Suprapubic skin (tissue), 4 donors: ENCODE results near the gene MFSD11. TPM values are rescaled to one million over a fixed set of nuclear protein-coding genes. Genes with fewer than 3 reads are reported as not detected.
"Not testable (repeated sequence)": the region's sequence is repeated elsewhere in the genome, so short reads cannot be mapped to it uniquely, and the experiment has no call there.

Experiments used
- DNase-seq, 2 donors: peaks; one replicate each; pipeline ENCODE4 v3.0.0-alpha.2; 2019; ENCODE audit warnings: low spot score in 2 of 2
- H3K27ac ChIP-seq: fragments of 200-600 bp; sonication (generic); one replicate; pipeline ENCODE4 v1.5.1; 2019
- H3K27me3 ChIP-seq: fragments of 200-600 bp; sonication (generic); one replicate; pipeline ENCODE4 v1.5.1; 2019
- H3K36me3 ChIP-seq: fragments of 200-600 bp; sonication (generic); one replicate; pipeline ENCODE4 v1.5.1; 2019
- H3K4me1 ChIP-seq: fragments of 200-600 bp; sonication (generic); one replicate; pipeline ENCODE4 v1.5.1; 2019
- H3K4me3 ChIP-seq: fragments of 200-600 bp; sonication (generic); one replicate; pipeline ENCODE4 v1.5.1; 2019; ENCODE audit warnings: mild to moderate bottlenecking
- H3K9me3 ChIP-seq: fragments of 200-600 bp; sonication (generic); one replicate; pipeline ENCODE4 v1.5.1; 2019
- CTCF ChIP-seq, 2 donors: fragments of 200-600 bp in 1 of 2; fragments of 450-650 bp in 1 of 2; sonication (generic) in 1 of 2; IDR thresholded peaks; one replicate each; pipeline ENCODE4 v1.5.1; 2016 to 2019; ENCODE audit warnings: antibody characterized with exemption in 2 of 2, mild to moderate bottlenecking in 1 of 2, moderate library complexity in 1 of 2
- EP300 ChIP-seq: sonication (generic); formaldehyde crosslinking; IDR thresholded peaks from one replicate; pipeline ENCODE4 v1.6.1; 2017; ENCODE audit warnings: antibody characterized with exemption
- POLR2A ChIP-seq, 2 donors: fragments of 450-650 bp; IDR thresholded peaks; one replicate each; pipeline ENCODE4 v1.6.1; 2017; ENCODE audit warnings: antibody characterized with exemption in 2 of 2, mild to moderate bottlenecking in 2 of 2, moderate library complexity in 2 of 2
- POLR2AphosphoS5 ChIP-seq, 3 donors: sonication (generic); formaldehyde crosslinking; IDR thresholded peaks; one replicate each; pipeline ENCODE4 v1.6.1; 2017; ENCODE audit warnings: antibody characterized with exemption in 3 of 3
- WGBS: methylation state at CpG from one replicate; pipeline ENCODE4 v1.1.5; 2018; 5-methylcytosine and 5-hydroxymethylcytosine counted together
- total RNA-seq, 4 donors: library from RNA; depleted of rRNA; stranded (reverse); fragments of >200 nt; gene quantifications; one replicate each; pipeline ENCODE4 v1.1.0, GENCODE V29; 2016

The MFSD11 gene
- total RNA-seq, 4 donors from 2014 or later = 31.5 to 78.8 (median 37.2) TPM

- Histone ChIP-seq H3K27ac (no peak overlapping the region), H3K36me3 (no peaks in the 10 kb centered on the region)
Observed at GRCh38 chr17:76811834-76812233, 73.9 kb downstream of the MFSD11 start.

GRCh38 chr17:76812263-76812662 lies 74.3 kb downstream of the MFSD11 start:
- Histone ChIP-seq H3K4me3 (no peak overlapping the region), H3K36me3 (no peaks in the 10 kb centered on the region), H3K4me1 (peaks cover 2% of the 10 kb centered on the region), H3K9me3 (no peaks in the 10 kb centered on the region), H3K27me3 (no peaks in the 10 kb centered on the region), H3K27ac (no peak overlapping the region)
- TF ChIP-seq POLR2A (IDR thresholded peaks at IDR 0.05) (no peak), CTCF (IDR thresholded peaks at IDR 0.05) (no peak), EP300 (no peak), POLR2AphosphoS5 (IDR thresholded peaks at IDR 0.05) (no peak)
- WGBS = 65% methylated on average over 4 of the region's 4 CpGs
- DNase-seq = no peak

More at GRCh38 chr17:76811834-76812233, 73.9 kb downstream of the MFSD11 start:
- Histone ChIP-seq H3K27me3 (no peaks in the 10 kb centered on the region), H3K4me3 (no peak overlapping the region), H3K4me1 (peaks cover 2% of the 10 kb centered on the region), H3K9me3 (no peaks in the 10 kb centered on the region)
- no peak for DNase-seq
- WGBS = 93% methylated on average over 5 of the region's 5 CpGs
- TF ChIP-seq POLR2A (IDR thresholded peaks at IDR 0.05) (no peak), CTCF (IDR thresholded peaks at IDR 0.05) (no peak), POLR2AphosphoS5 (IDR thresholded peaks at IDR 0.05) (no peak), EP300 (no peak)

GRCh38 chr17:76812968-76813367 lies 75.0 kb downstream of the MFSD11 start:
- DNase-seq = no peak
- WGBS = 82% methylated on average over 4 of the region's 4 CpGs
- H3K4me1 ChIP-seq = peaks cover 2% of the 10 kb centered on the region

GRCh38 chr17:76815907-76816589 lies 78.1 kb downstream of the MFSD11 start:
- DNase-seq, H3K9me3 ChIP-seq, H3K27ac ChIP-seq, H3K4me1 ChIP-seq, H3K36me3 ChIP-seq, H3K4me3 ChIP-seq: not testable (repeated sequence)
- H3K27me3 ChIP-seq = peaks cover 12% of the 10 kb centered on the region
- 85% methylated on average over 9 of the region's 9 CpGs for WGBS

More at GRCh38 chr17:76812968-76813367, 75.0 kb downstream of the MFSD11 start:
- no peak for TF ChIP-seq CTCF (IDR thresholded peaks at IDR 0.05)
- no peak for TF ChIP-seq POLR2AphosphoS5 (IDR thresholded peaks at IDR 0.05)
- no peak for TF ChIP-seq EP300
- no peak for TF ChIP-seq POLR2A (IDR thresholded peaks at IDR 0.05)
- Histone ChIP-seq H3K27me3 (no peaks in the 10 kb centered on the region), H3K9me3 (no peaks in the 10 kb centered on the region), H3K36me3 (no peaks in the 10 kb centered on the region), H3K4me3 (no peak overlapping the region), H3K27ac (no peak overlapping the region)

- TF ChIP-seq POLR2A (IDR thresholded peaks at IDR 0.05) = no peak
- TF ChIP-seq CTCF (IDR thresholded peaks at IDR 0.05) = peak in 1 of 2 donors; percentile 24
- TF ChIP-seq EP300 = no peak
- no peak for TF ChIP-seq POLR2AphosphoS5 (IDR thresholded peaks at IDR 0.05)
- Histone ChIP-seq H3K27ac (no peak overlapping the region), H3K36me3 (no peaks in the 10 kb centered on the region), H3K27me3 (peaks cover 12% of the 10 kb centered on the region), H3K9me3 (no peaks in the 10 kb centered on the region), H3K4me1 (peaks cover 2% of the 10 kb centered on the region), H3K4me3 (no peak overlapping the region)
- no peak for DNase-seq
- WGBS = 12% methylated on average over 8 of the region's 8 CpGs
Observed at GRCh38 chr17:76816590-76817135, 78.7 kb downstream of the MFSD11 start.
